Stimulated activated memory B cell treated with anti-CD40 and anti-IgM and Interleukin-4, amounts not matched to agents 10 μg/mL and 1 μg/mL and 100 μg/mL, for 72 hours (primary cell): ENCODE measurements around the gene KIAA1755.
A peak's percentile ranks its signal among the peaks of the same experiment; 100 is the strongest.

Experiments used
- ATAC-seq: fragments of 150-1000 bp; cut with Tn5 transposase; 2 replicates; pipeline ENCODE4 v1.10.0; 2021
- H3K27ac Mint-ChIP-seq: one replicate; pipeline ENCODE4 v1.8.0; 2022; ENCODE audit warnings: mild to moderate bottlenecking, mixed read lengths
- H3K27me3 Mint-ChIP-seq: one replicate; pipeline ENCODE4 v1.8.0; 2022; ENCODE audit warnings: mixed read lengths
- H3K36me3 Mint-ChIP-seq: one replicate; pipeline ENCODE4 v1.8.0; 2022; ENCODE audit warnings: mixed read lengths
- H3K4me1 Mint-ChIP-seq: one replicate; pipeline ENCODE4 v1.8.0; 2022; ENCODE audit warnings: mixed read lengths
- H3K4me3 Mint-ChIP-seq: one replicate; pipeline ENCODE4 v1.8.0; 2022; ENCODE audit warnings: mild to moderate bottlenecking, moderate library complexity, mixed read lengths
- H3K9me3 Mint-ChIP-seq: one replicate; pipeline ENCODE4 v1.8.0; 2022; ENCODE audit warnings: mixed read lengths

KIAA1755 gene

GRCh38 chr20:38212806-38213606, 47.5 kb downstream of the KIAA1755 start:
- Mint-ChIP-seq H3K9me3 (no peaks in the 10 kb centered on the region), H3K36me3 (no peaks in the 10 kb centered on the region), H3K27ac (no peak overlapping the region), H3K27me3 (peaks cover 29% of the 10 kb centered on the region), H3K4me1 (no peaks in the 10 kb centered on the region), H3K4me3 (no peak overlapping the region)
- ATAC-seq = no peak

DNA sequence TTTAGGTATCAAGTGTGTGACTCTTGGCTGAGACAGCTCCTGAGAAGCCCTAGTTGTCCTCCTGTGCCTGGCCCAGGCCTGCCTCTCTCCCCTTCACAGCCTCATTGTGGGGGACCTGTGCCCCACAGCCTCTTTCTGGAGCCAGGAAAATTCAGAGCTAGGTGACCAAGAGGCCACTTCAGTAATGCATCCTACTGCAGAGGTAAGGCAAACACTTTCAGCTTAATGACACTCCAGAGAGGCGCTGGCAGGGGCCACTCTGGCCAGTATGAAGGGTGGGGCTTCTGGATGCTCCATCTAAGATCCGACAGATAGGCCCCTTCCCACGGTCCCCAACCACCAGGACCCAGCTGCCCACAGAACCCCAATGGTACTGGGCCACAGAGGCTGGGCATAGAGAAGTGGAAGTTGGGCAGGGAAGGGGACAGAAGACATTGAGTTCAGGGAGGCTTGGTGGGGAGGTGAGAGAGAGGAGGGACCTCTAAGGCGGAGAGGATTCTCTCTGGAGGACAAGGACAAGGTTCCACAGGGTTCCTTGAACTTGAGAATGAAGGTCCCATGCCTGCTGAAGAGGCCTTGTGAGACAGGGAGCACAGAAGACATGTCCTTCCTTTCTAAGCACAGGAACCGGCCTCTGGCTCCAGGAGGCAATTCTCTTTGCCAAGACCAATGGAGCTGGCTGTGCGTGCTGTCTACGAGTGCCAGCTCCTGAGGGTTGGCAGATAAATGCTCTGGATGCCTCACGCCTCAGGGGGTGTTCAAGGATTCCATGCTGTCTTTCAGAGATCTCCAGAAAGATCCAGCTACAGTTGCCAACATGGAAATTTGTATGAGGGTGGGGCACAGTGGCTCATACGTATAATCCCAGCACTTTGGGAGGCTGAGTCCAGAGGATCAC, 49.1 kb downstream of the KIAA1755 start:
- Mint-ChIP-seq H3K36me3 (no peaks in the 10 kb centered on the region), H3K4me3 (no peak overlapping the region), H3K27me3 (peaks cover 29% of the 10 kb centered on the region)

DNA sequence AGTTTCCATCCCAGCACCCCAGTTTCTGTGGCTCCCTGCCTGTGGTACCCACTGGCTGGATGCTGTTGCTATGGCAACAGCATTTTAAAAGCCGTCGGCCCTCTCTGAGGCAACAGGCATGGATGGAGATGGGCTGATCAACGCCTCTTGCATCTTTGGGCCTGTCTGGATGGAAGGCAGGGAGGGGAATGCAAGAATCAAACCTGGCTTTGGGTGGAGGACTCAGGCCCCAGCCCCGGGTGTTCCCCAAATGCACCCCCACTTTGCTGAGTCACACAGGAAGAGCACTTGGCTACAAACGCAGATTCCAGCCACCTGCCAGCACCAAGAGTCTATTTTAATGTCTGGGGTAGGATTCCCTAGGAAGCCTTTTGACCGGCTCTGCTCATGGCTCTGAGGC, 49.8 kb downstream of the KIAA1755 start:
- no peak overlapping the region for H3K4me3 Mint-ChIP-seq
- H3K27me3 Mint-ChIP-seq = peaks cover 29% of the 10 kb centered on the region
- ATAC-seq = no peak
- H3K9me3 Mint-ChIP-seq = no peaks in the 10 kb centered on the region
- H3K27ac Mint-ChIP-seq = peak overlapping the region; percentile 34
- H3K4me1 Mint-ChIP-seq = no peaks in the 10 kb centered on the region
- no peaks in the 10 kb centered on the region for H3K36me3 Mint-ChIP-seq

More for the DNA sequence above, 49.1 kb downstream of the KIAA1755 start:
- H3K9me3 Mint-ChIP-seq = no peaks in the 10 kb centered on the region
- ATAC-seq = no peak
- H3K4me1 Mint-ChIP-seq = no peaks in the 10 kb centered on the region
- H3K27ac Mint-ChIP-seq = peak overlapping the region; percentile 34

- Mint-ChIP-seq H3K27me3 (peaks cover 22% of the 10 kb centered on the region), H3K4me1 (no peaks in the 10 kb centered on the region), H3K36me3 (no peaks in the 10 kb centered on the region), H3K9me3 (no peaks in the 10 kb centered on the region), H3K27ac (peak overlapping the region; percentile 22), H3K4me3 (no peak overlapping the region)
- no peak for ATAC-seq
Measured at GRCh38 chr20:38209736-38210405, 50.7 kb downstream of the KIAA1755 start.

DNA sequence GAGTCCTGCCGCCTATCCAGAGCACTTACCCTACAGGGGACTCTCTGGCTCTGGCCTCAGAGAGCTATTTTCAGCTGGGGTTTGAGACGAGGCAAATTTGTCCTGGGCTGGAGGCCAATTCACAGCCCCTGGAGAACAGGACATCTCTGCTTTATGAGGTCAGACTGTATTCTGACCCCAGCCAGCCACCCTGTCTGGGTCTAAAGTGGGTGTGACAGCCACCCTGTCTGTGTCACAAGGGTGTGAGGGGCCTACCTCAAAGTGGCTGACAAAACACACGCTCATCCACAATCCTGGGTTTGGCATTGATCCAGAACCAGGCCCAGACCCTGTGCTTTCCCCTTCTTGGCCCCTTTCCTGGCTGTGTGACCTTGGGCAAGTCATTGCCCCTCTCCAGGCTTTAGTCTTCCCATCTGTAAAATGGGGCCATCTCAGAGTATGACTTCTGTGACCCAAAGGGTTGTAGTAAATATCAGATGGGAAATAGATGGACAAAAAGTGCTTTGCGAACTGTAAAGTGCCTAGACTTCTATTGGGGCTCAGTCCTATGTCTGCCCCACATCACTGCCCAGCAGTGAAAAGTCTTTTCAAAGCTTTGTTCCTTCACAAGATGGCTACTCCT, 51.4 kb downstream of the KIAA1755 start:
- Mint-ChIP-seq H3K4me1 (no peaks in the 10 kb centered on the region), H3K36me3 (no peaks in the 10 kb centered on the region), H3K27ac (no peak overlapping the region), H3K4me3 (no peak overlapping the region), H3K9me3 (no peaks in the 10 kb centered on the region), H3K27me3 (peaks cover 15% of the 10 kb centered on the region)
- ATAC-seq = no peak

DNA sequence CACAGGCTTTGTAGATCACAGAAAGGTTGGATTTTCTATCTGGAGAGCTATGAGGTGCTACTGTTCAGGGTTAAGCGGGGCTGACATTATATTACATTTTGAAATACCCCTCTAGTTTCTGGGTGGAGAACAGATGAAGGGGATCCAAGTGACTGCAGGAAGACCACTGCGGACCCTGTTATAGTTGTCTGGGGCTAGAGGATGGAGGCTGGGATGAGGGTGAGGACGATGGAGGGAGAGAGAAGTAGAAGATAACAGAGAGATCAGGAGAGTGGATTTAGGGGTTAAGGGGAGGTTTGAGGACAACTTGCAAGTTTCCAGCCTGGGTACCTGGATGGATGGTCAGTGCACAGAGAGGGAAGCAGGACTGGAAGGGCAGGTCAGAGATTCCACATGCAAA, 52.0 kb downstream of the KIAA1755 start:
- Mint-ChIP-seq H3K9me3 (no peaks in the 10 kb centered on the region), H3K4me1 (no peaks in the 10 kb centered on the region), H3K36me3 (no peaks in the 10 kb centered on the region), H3K27me3 (peaks cover 14% of the 10 kb centered on the region), H3K27ac (no peak overlapping the region), H3K4me3 (no peak overlapping the region)
- ATAC-seq = no peak

DNA sequence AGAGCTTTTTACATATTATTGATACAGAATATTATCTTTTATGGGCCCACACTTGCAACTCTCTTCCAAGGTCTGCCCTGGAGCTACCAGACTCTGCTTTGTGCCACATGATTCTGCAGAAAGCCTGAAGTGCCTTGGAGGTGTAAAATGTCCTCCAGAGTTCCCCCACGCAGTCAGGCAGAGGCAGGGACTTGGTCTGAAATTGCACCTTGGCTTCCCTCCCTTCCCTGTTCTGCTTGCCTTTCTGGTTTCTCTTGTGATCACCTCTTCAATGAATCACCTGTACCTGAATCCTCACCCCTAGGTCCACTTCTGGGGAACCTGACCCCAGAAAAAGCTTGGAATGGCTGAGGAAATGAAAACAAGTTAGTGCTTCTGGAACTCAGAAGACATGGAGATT, 52.4 kb downstream of the KIAA1755 start:
- Mint-ChIP-seq H3K9me3 (no peaks in the 10 kb centered on the region), H3K4me1 (no peaks in the 10 kb centered on the region), H3K4me3 (no peak overlapping the region)

DNA sequence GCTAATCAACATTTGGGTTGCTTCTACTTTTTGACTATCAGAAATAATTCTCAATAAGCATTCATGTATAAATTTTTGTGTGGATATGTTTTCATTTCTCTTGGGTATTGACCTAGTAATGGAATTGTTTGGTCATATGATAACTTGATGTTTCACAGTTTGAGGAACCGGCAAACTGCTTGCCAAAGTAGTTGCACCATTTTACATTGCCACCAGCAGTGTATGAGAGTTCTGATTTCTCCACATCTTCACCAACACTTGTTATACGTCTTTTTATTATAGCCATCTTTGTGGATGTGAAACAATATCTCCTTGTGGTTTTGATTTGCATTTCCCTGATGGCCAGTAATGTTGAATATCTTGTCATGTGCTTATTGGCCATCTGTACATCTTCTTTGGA, 52.9 kb downstream of the KIAA1755 start:
- Mint-ChIP-seq H3K27ac (no peak overlapping the region), H3K4me1 (no peaks in the 10 kb centered on the region), H3K4me3 (no peak overlapping the region), H3K27me3 (peaks cover 14% of the 10 kb centered on the region), H3K36me3 (no peaks in the 10 kb centered on the region), H3K9me3 (no peaks in the 10 kb centered on the region)
- no peak for ATAC-seq

More for the DNA sequence above, 52.4 kb downstream of the KIAA1755 start:
- no peak overlapping the region for H3K27ac Mint-ChIP-seq
- ATAC-seq = no peak
- peaks cover 14% of the 10 kb centered on the region for H3K27me3 Mint-ChIP-seq
- no peaks in the 10 kb centered on the region for H3K36me3 Mint-ChIP-seq

GRCh38 chr20:38205001-38205400, 55.5 kb downstream of the KIAA1755 start:
- ATAC-seq = no peak
- Mint-ChIP-seq H3K4me1 (no peaks in the 10 kb centered on the region), H3K4me3 (no peak overlapping the region), H3K27ac (no peak overlapping the region), H3K36me3 (no peaks in the 10 kb centered on the region), H3K9me3 (no peaks in the 10 kb centered on the region), H3K27me3 (no peaks in the 10 kb centered on the region)

DNA sequence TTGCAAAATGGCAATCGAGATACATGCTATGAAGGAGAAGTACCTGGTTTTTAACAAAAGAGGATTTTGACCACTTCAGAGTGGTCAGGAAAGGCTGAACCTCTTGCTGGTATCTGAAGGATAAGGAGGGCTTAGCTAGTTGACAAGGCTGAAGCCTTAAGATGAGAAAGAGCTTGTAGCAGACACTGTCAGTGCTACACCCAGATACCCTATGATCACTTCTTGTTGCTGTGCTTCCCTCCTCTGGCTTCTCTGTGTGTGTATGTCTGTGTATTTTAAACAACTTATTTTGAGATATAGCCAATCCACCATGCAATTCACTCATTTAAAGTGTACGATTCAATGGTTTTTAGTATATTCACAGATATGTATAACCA, 56.6 kb downstream of the KIAA1755 start:
- H3K36me3 Mint-ChIP-seq = no peaks in the 10 kb centered on the region
- H3K27ac Mint-ChIP-seq = no peak overlapping the region
- H3K9me3 Mint-ChIP-seq = no peaks in the 10 kb centered on the region
- no peaks in the 10 kb centered on the region for H3K27me3 Mint-ChIP-seq
- no peaks in the 10 kb centered on the region for H3K4me1 Mint-ChIP-seq
- no peak for ATAC-seq
- no peak overlapping the region for H3K4me3 Mint-ChIP-seq

- peaks cover 2% of the 10 kb centered on the region for H3K4me1 Mint-ChIP-seq
- ATAC-seq = no peak
- no peak overlapping the region for H3K27ac Mint-ChIP-seq
- H3K4me3 Mint-ChIP-seq = no peak overlapping the region
- no peaks in the 10 kb centered on the region for H3K27me3 Mint-ChIP-seq
- no peaks in the 10 kb centered on the region for H3K36me3 Mint-ChIP-seq
- H3K9me3 Mint-ChIP-seq = no peaks in the 10 kb centered on the region
Measured at GRCh38 chr20:38203337-38203980, 57.1 kb downstream of the KIAA1755 start.

DNA sequence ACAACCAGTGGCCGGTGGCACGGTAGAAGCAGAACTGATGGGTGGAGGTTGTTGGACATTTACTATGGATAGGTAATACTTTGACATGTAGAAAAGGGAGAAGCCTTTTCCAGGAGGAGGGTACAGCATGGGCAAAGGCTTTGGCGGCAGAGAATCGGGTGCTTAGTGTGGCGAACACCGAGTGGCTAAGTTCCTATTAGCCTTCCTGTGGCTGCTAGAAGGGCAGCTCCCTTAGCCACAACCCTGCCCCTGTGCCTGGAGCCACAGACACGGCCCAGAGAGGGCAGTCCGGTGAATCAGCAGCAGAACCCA, 57.6 kb downstream of the KIAA1755 start:
- peaks cover 7% of the 10 kb centered on the region for H3K4me1 Mint-ChIP-seq
- no peaks in the 10 kb centered on the region for H3K27me3 Mint-ChIP-seq
- H3K27ac Mint-ChIP-seq = no peak overlapping the region
- no peak for ATAC-seq
- no peak overlapping the region for H3K4me3 Mint-ChIP-seq
- H3K9me3 Mint-ChIP-seq = no peaks in the 10 kb centered on the region
- no peaks in the 10 kb centered on the region for H3K36me3 Mint-ChIP-seq

GRCh38 chr20:38202153-38202981, 58.2 kb downstream of the KIAA1755 start:
- no peak overlapping the region for H3K4me3 Mint-ChIP-seq
- H3K36me3 Mint-ChIP-seq = peaks cover 1% of the 10 kb centered on the region
- H3K27ac Mint-ChIP-seq = no peak overlapping the region
- H3K4me1 Mint-ChIP-seq = peaks cover 12% of the 10 kb centered on the region
- ATAC-seq = no peak
- no peaks in the 10 kb centered on the region for H3K27me3 Mint-ChIP-seq
- H3K9me3 Mint-ChIP-seq = peaks cover under 1% of the 10 kb centered on the region

- Mint-ChIP-seq H3K27ac (no peak overlapping the region), H3K27me3 (no peaks in the 10 kb centered on the region), H3K4me3 (no peak overlapping the region), H3K36me3 (peaks cover 5% of the 10 kb centered on the region), H3K4me1 (peaks cover 22% of the 10 kb centered on the region), H3K9me3 (peaks cover 4% of the 10 kb centered on the region)
- no peak for ATAC-seq
Measured at GRCh38 chr20:38201356-38201755, 59.2 kb downstream of the KIAA1755 start.
